HCT116 (cell line): Measurements from ENCODE around the gene ITM2C. TPM values are rescaled to one million over a fixed set of nuclear protein-coding genes. Genes with fewer than 3 reads are reported as not detected.

ENCODE experiments used
- ATAC-seq: fragments of 200-7000 bp; cut with Tn5 transposase; 2 replicates; pipeline ENCODE4 v1.9.1; 2020; ENCODE audit warnings: mild to moderate bottlenecking, moderate library complexity
- BruUV-seq: library from RNA; stranded (reverse); fragments of 400-500 nt; replicated peaks from 2 replicates; lab custom pipeline; 2021; lab: Mats Ljungman, UMichigan
- CTCF ChIA-PET: fragments of 300-600 bp; sonication (Branson Sonifier 250); formaldehyde crosslinking; loops from one replicate; lab custom pipeline; 2021; ENCODE audit warnings: antibody characterized with exemption; lab: Charles Lee
- POLR2A ChIA-PET: fragments of 300-600, 350-600 bp; sonication (Branson Sonifier 250); formaldehyde crosslinking; loops from one replicate; lab custom pipeline; 2021; ENCODE audit warnings: antibody characterized with exemption; lab: Charles Lee
- RAD21 ChIA-PET, 2 experiments: fragments of 300-600 bp; sonication (Branson Sonifier 250); formaldehyde crosslinking; loops; one replicate each; lab custom pipeline; 2023; ENCODE audit warnings: low total read pairs in 2 of 2; ENCODE audit not compliant: uncharacterized antibody in 2 of 2, unreplicated experiment in 2 of 2, low non-redundant PET in 1 of 2; lab: Charles Lee
- DNase-seq: peaks from one replicate; pipeline ENCODE4 v3.0.0-alpha.2; 2010; ENCODE audit warnings: low read depth, low spot score
- H2AFZ ChIP-seq: fragments of 200-600 bp; shearing (Covaris generic), sonication (generic); 2 replicates; pipeline ENCODE4 v1.6.1; 2017; ENCODE audit warnings: low read depth, mixed run types, mixed read lengths, antibody characterized with exemption, low read length; ENCODE audit not compliant: poor library complexity, severe bottlenecking
- H3K27ac ChIP-seq: 2 replicates; pipeline ENCODE4 v1.5.1; 2012; ENCODE audit warnings: low read depth, low read length
- H3K27me3 ChIP-seq: fragments of 200-600 bp; sonication (generic); 2 replicates; pipeline ENCODE4 v1.6.1; 2016; ENCODE audit warnings: mixed run types, low read length, mixed read lengths; ENCODE audit not compliant: insufficient read depth
- H3K36me3 ChIP-seq, 2 experiments: fragments of 200-500 bp in 1 of 2; fragments of 200-600 bp in 1 of 2; sonication (Bioruptor generic) in 1 of 2; sonication (generic) in 1 of 2; 2 replicates each; pipeline versions ENCODE4 v1.5.1 to v1.6.1; 2014 to 2016; ENCODE audit warnings: low read length in 2 of 2, inconsistent platforms in 1 of 2, mixed read lengths in 1 of 2, mixed run types in 1 of 2; ENCODE audit not compliant: insufficient read depth in 2 of 2, control insufficient read depth in 1 of 2
- H3K4me1 ChIP-seq, 2 experiments: fragments of 200-600 bp in 1 of 2; sonication (generic) in 1 of 2; 2 replicates each; pipeline versions ENCODE4 v1.5.1 to v1.6.1; 2012 to 2017; ENCODE audit warnings: low read length in 2 of 2, inconsistent platforms in 1 of 2, mild to moderate bottlenecking in 1 of 2, mixed read lengths in 1 of 2, mixed run types in 1 of 2, moderate library complexity in 1 of 2; ENCODE audit not compliant: insufficient read depth in 2 of 2, control insufficient read depth in 1 of 2
- H3K4me2 ChIP-seq: fragments of 200-600 bp; sonication (generic); 2 replicates; pipeline ENCODE4 v1.6.1; 2017; ENCODE audit warnings: mixed run types, low read length, mixed read lengths
- H3K4me3 ChIP-seq, 2 experiments: fragments of 200-600 bp in 1 of 2; sonication (generic) in 1 of 2; replicated peaks in 1 of 2; 2 replicates each; pipeline ENCODE4 v1.5.1; 2011 to 2016; ENCODE audit warnings: low read length in 2 of 2, control low read depth in 1 of 2, low read depth in 1 of 2, mild to moderate bottlenecking in 1 of 2, mixed read lengths in 1 of 2, mixed run types in 1 of 2
- H3K79me2 ChIP-seq: fragments of 200-600 bp; sonication (generic); 2 replicates; pipeline ENCODE4 v1.6.1; 2017; ENCODE audit warnings: mild to moderate bottlenecking, mixed run types, low read length, moderate library complexity, mixed read lengths; ENCODE audit not compliant: insufficient read depth
- H3K9ac ChIP-seq: fragments of 200-600 bp; sonication (generic); 2 replicates; pipeline ENCODE4 v1.6.1; 2016; ENCODE audit warnings: low read length, mixed read lengths
- H3K9me2 ChIP-seq: fragments of 200-600 bp; sonication (generic), shearing (Covaris generic); 2 replicates; pipeline ENCODE4 v1.6.1; 2017; ENCODE audit warnings: mixed run types, mild to moderate bottlenecking, moderate library complexity; ENCODE audit not compliant: insufficient read depth
- H3K9me3 ChIP-seq, 2 experiments: fragments of 200-500 bp in 1 of 2; fragments of 200-600 bp in 1 of 2; sonication (Bioruptor generic) in 1 of 2; sonication (generic) in 1 of 2; 2 replicates each; pipeline ENCODE4 v1.6.1; 2014 to 2017; ENCODE audit warnings: low read length in 2 of 2, mixed read lengths in 2 of 2, inconsistent platforms in 1 of 2, low read depth in 1 of 2, mild to moderate bottlenecking in 1 of 2, mixed run types in 1 of 2, moderate library complexity in 1 of 2; ENCODE audit not compliant: control insufficient read depth in 1 of 2, insufficient read depth in 1 of 2
- H4K20me1 ChIP-seq: fragments of 200-600 bp; sonication (generic), shearing (Covaris generic); 2 replicates; pipeline ENCODE4 v1.6.1; 2017; ENCODE audit warnings: mixed run types, mild to moderate bottlenecking, moderate library complexity; ENCODE audit not compliant: insufficient read depth
- CBX3 ChIP-seq: IDR thresholded peaks from 2 replicates; pipeline ENCODE4 v1.6.1; 2012; ENCODE audit warnings: low read depth
- CEBPB ChIP-seq: IDR thresholded peaks from 2 replicates; pipeline ENCODE4 v1.6.1; 2012; ENCODE audit warnings: low read depth
- CTCF ChIP-seq, 3 experiments: fragments of 200-600 bp in 1 of 3; sonication (generic) in 1 of 3; IDR thresholded peaks in 2 of 3; conservative IDR thresholded peaks in 1 of 3; 2 replicates each; pipeline ENCODE4 v1.5.1; 2012 to 2017; ENCODE audit warnings: low read depth in 2 of 3, low read length in 2 of 3, antibody characterized with exemption in 1 of 3, borderline replicate concordance in 1 of 3, control low read depth in 1 of 3, mild to moderate bottlenecking in 1 of 3, mixed read lengths in 1 of 3, mixed run types in 1 of 3, moderate library complexity in 1 of 3; ENCODE audit not compliant: insufficient read depth in 1 of 3
- EGR1 ChIP-seq: IDR thresholded peaks from 2 replicates; pipeline ENCODE4 v1.6.1; 2012; ENCODE audit warnings: low read depth
- ELF1 ChIP-seq: IDR thresholded peaks from 2 replicates; pipeline ENCODE4 v1.6.1; 2012; ENCODE audit warnings: low read depth, borderline replicate concordance
- EZH2 ChIP-seq: fragments of 200-600 bp; sonication (generic); IDR thresholded peaks from 2 replicates; pipeline ENCODE4 v1.6.1; 2017; ENCODE audit warnings: antibody characterized with exemption, mixed run types
- EZH2phosphoT487 ChIP-seq: fragments of 200-600 bp; IDR thresholded peaks from 2 replicates; pipeline ENCODE4 v1.6.1; 2018; ENCODE audit warnings: antibody characterized with exemption, borderline replicate concordance
- FOSL1 ChIP-seq: IDR thresholded peaks from 2 replicates; pipeline ENCODE4 v1.6.1; 2012; ENCODE audit warnings: low read depth
- RAD21 ChIP-seq: IDR thresholded peaks from 2 replicates; pipeline ENCODE4 v1.6.1; 2012; ENCODE audit warnings: low read depth, mild to moderate bottlenecking
- SP1 ChIP-seq: IDR thresholded peaks from 2 replicates; pipeline ENCODE4 v1.6.1; 2012; ENCODE audit warnings: low read depth
- SRF ChIP-seq: IDR thresholded peaks from 2 replicates; pipeline ENCODE4 v1.6.1; 2012; ENCODE audit warnings: low read depth
- TCF7L2 ChIP-seq: IDR thresholded peaks from 2 replicates; pipeline ENCODE4 v1.7.0; 2011; ENCODE audit warnings: borderline replicate concordance, inconsistent platforms; ENCODE audit not compliant: insufficient read depth, insufficient read length; ENCODE audit errors: extremely low read depth
- YY1 ChIP-seq: IDR thresholded peaks from 2 replicates; pipeline ENCODE4 v1.6.1; 2011; ENCODE audit warnings: low read length, low read depth, moderate library complexity, mild to moderate bottlenecking; ENCODE audit not compliant: insufficient replicate concordance; ENCODE audit errors: extremely low read depth
- ZFX ChIP-seq: fragments of 450-650 bp; IDR thresholded peaks from 2 replicates; pipeline ENCODE4 v1.6.1; 2017
- ZNF274 ChIP-seq: fragments of 200-500 bp; sonication (Bioruptor generic); IDR thresholded peaks from 2 replicates; pipeline ENCODE4 v1.6.1; 2014; ENCODE audit warnings: mild to moderate bottlenecking, low read depth, low read length, inconsistent platforms
- intact Hi-C: fragments of 100-400 bp; cut with micrococcal nuclease; formaldehyde crosslinking; loops from 2 replicates; pipeline ENCODE4 v1.10.0; 2022
- total RNA-seq: library from RNA; stranded (reverse); gene quantifications from one replicate; pipeline ENCODE4 v1.2.1, GENCODE V29; 2021; ENCODE audit not compliant: unreplicated experiment
- TF ChIP-seq, protein P1 (sequence below): IDR thresholded peaks from 2 replicates; pipeline ENCODE4 v1.6.1; 2012
- TF ChIP-seq, protein P2 (sequence below): IDR thresholded peaks from 2 replicates; pipeline ENCODE4 v1.6.1; 2012

Gene ITM2C
- total RNA-seq, 1 experiment from 2014 or later: 117 TPM

- Histone ChIP-seq H4K20me1 (no peaks in the 10 kb centered on the region), H3K4me3 (no peak overlapping the region), H2AFZ (no peak overlapping the region), H3K9me3 (no peaks in the 10 kb centered on the region), H3K4me1 (no peaks in the 10 kb centered on the region), H3K27ac (no peak overlapping the region), H3K9ac (no peak overlapping the region), H3K4me2 (no peak overlapping the region), H3K9me2 (no peaks in the 10 kb centered on the region), H3K79me2 (no peaks in the 10 kb centered on the region), H3K36me3 (no peaks in the 10 kb centered on the region), H3K27me3 (no peaks in the 10 kb centered on the region)
- TF ChIP-seq ZNF274: no peak
- TF ChIP-seq ZFX: no peak
- TF ChIP-seq, protein P1, sequence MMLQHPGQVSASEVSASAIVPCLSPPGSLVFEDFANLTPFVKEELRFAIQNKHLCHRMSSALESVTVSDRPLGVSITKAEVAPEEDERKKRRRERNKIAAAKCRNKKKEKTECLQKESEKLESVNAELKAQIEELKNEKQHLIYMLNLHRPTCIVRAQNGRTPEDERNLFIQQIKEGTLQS: no peak
- no peak for TF ChIP-seq EGR1
- TF ChIP-seq CBX3: no peak
- no peak for TF ChIP-seq RAD21
- TF ChIP-seq SP1: no peak
- TF ChIP-seq CEBPB: no peak
- TF ChIP-seq CTCF (IDR thresholded peaks at IDR 0.05 in 2 of 3, conservative IDR thresholded peaks at IDR 0.05 in 1 of 3; ENCODE audit: borderline replicate concordance in 1 of 3, insufficient read depth in 1 of 3, low read depth in 2 of 3, low read length in 2 of 3): no peak
- ChIA-PET RAD21 (no interaction called here), POLR2A (no interaction called here), CTCF (no interaction called here)
- intact Hi-C loops: no loop called here
- ATAC-seq: no peak
- no TSS peak for BruUV-seq
- DNase-seq: no peak
Measured at GRCh38 chr2:230887342-230887741, 22.6 kb downstream of the ITM2C start.

DNA sequence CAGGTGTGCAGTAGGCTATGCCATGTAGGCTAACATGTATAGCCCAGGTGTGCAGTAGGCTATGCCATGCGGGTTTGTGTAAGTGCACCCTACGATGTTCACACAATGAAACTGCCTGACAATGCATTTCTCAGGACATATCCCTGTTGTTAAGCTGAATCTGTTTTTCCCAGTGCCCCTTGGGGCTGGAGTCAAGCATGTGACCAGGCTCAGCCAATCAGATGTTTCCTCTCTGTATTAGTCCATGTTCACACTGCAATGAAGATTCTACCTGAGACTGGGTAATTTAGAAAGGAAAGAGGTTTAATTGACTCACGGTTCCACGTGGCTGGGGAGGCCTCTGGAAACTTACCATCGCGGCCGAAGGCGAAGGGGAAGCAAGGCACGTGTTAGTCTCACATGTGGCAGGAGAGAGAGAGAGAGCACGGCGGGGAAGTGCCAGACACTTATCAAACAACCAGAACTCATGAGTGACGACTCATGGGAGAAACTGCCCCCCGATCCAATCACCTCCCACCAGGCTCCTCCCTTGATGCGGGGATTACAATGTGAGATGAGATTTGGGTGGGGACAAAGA lies 24.2 kb downstream of the ITM2C start:
- Histone ChIP-seq H3K9me3 (no peaks in the 10 kb centered on the region), H3K27me3 (no peaks in the 10 kb centered on the region), H2AFZ (no peak overlapping the region), H3K4me1 (no peaks in the 10 kb centered on the region), H3K4me2 (no peak overlapping the region), H3K36me3 (no peaks in the 10 kb centered on the region), H3K27ac (no peak overlapping the region), H3K9me2 (no peaks in the 10 kb centered on the region), H3K79me2 (no peaks in the 10 kb centered on the region), H4K20me1 (no peaks in the 10 kb centered on the region), H3K4me3 (no peak overlapping the region), H3K9ac (no peak overlapping the region)
- ATAC-seq: peak; percentile 40; the same call in 1 of the 2 replicates
- ChIA-PET POLR2A (no interaction called here), RAD21 (no interaction called here), CTCF (no interaction called here)
- intact Hi-C loops: no loop called here
- BruUV-seq: no TSS peak
- no peak for DNase-seq
- TF ChIP-seq EZH2: no peak
- TF ChIP-seq FOSL1: no peak
- TF ChIP-seq, protein P2, sequence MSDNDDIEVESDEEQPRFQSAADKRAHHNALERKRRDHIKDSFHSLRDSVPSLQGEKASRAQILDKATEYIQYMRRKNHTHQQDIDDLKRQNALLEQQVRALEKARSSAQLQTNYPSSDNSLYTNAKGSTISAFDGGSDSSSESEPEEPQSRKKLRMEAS: no peak
- TF ChIP-seq CTCF (IDR thresholded peaks at IDR 0.05 in 2 of 3, conservative IDR thresholded peaks at IDR 0.05 in 1 of 3; ENCODE audit: borderline replicate concordance in 1 of 3, insufficient read depth in 1 of 3, low read depth in 2 of 3, low read length in 2 of 3): no peak
- no peak for TF ChIP-seq SRF
- no peak for TF ChIP-seq CBX3
- TF ChIP-seq TCF7L2: no peak
- TF ChIP-seq EZH2phosphoT487: no peak
- TF ChIP-seq ZNF274: no peak
- TF ChIP-seq YY1: no peak
- no peak for TF ChIP-seq ELF1
- TF ChIP-seq CEBPB: no peak
- TF ChIP-seq ZFX: no peak
